ENCODE results near the gene SUGT1.
A peak's percentile ranks its signal among the peaks of the same experiment; 100 is the strongest.
"Not testable (repeated sequence)": the region's sequence is repeated elsewhere in the genome, so short reads cannot be mapped to it uniquely, and the experiment has no call there.

SUGT1 gene

GRCh38 chr13:52670726-52671125 lies 18.1 kb downstream of the SUGT1 start:
- DNase-seq = no peak

GRCh38 chr13:52673465-52673864 lies 20.8 kb downstream of the SUGT1 start:
- DNase-seq = no peak

- DNase-seq = no peak
These were observed 25.2 kb downstream of the SUGT1 start for GRCh38 chr13:52677823-52678222.

GRCh38 chr13:52685806-52686205 lies 33.2 kb downstream of the SUGT1 start:
- not testable (repeated sequence) for DNase-seq

- DNase-seq = no peak
These were observed 33.7 kb downstream of the SUGT1 start for GRCh38 chr13:52686376-52686775.

- no peak for DNase-seq
These were observed 43.2 kb downstream of the SUGT1 start for GRCh38 chr13:52695856-52696255.

- no peak for DNase-seq
These were observed 43.9 kb downstream of the SUGT1 start for GRCh38 chr13:52696566-52696965.

- DNase-seq = no peak
These were observed 49.3 kb downstream of the SUGT1 start for GRCh38 chr13:52701728-52702465.

GRCh38 chr13:52703482-52703881 lies 50.8 kb downstream of the SUGT1 start:
- DNase-seq = no peak

GRCh38 chr13:52706081-52706480 lies 53.4 kb downstream of the SUGT1 start:
- DNase-seq = no peak

- no peak for DNase-seq
These were observed 54.7 kb downstream of the SUGT1 start for GRCh38 chr13:52707375-52707774.

GRCh38 chr13:52708266-52708665 lies 55.6 kb downstream of the SUGT1 start:
- not testable (repeated sequence) for DNase-seq

- no peak for DNase-seq
These were observed 58.6 kb downstream of the SUGT1 start for GRCh38 chr13:52711286-52711685.

- DNase-seq = no peak
These were observed 59.7 kb downstream of the SUGT1 start for GRCh38 chr13:52712385-52712784.

- DNase-seq = no peak
These were observed 61.3 kb downstream of the SUGT1 start for GRCh38 chr13:52713894-52714293.

GRCh38 chr13:52720904-52721303 lies 68.3 kb downstream of the SUGT1 start:
- DNase-seq = peak; percentile 9 to 24

- DNase-seq = not testable (repeated sequence)
These were observed 68.7 kb downstream of the SUGT1 start for GRCh38 chr13:52721356-52721755.

GRCh38 chr13:52723181-52723580 lies 70.5 kb downstream of the SUGT1 start:
- DNase-seq = no peak

GRCh38 chr13:52725302-52725701 lies 72.7 kb downstream of the SUGT1 start:
- no peak for DNase-seq

GRCh38 chr13:52726258-52726657 lies 73.6 kb downstream of the SUGT1 start:
- no peak for DNase-seq

GRCh38 chr13:52734075-52734623 lies 81.5 kb downstream of the SUGT1 start:
- no peak for DNase-seq

- no peak for DNase-seq
These were observed 84.3 kb downstream of the SUGT1 start for GRCh38 chr13:52736891-52737290.

GRCh38 chr13:52737451-52737850 lies 84.8 kb downstream of the SUGT1 start:
- DNase-seq = no peak

- no peak for DNase-seq
These were observed 85.3 kb downstream of the SUGT1 start for GRCh38 chr13:52737965-52738364.
